ENCODE results near the gene SNRNP48. TPM values are rescaled to one million over a fixed set of nuclear protein-coding genes. Genes with fewer than 3 reads are reported as not detected.

Gene SNRNP48
- polyA plus RNA-seq, 3 donors: 5.1 to 6.0 (median 5.9) TPM

DNA sequence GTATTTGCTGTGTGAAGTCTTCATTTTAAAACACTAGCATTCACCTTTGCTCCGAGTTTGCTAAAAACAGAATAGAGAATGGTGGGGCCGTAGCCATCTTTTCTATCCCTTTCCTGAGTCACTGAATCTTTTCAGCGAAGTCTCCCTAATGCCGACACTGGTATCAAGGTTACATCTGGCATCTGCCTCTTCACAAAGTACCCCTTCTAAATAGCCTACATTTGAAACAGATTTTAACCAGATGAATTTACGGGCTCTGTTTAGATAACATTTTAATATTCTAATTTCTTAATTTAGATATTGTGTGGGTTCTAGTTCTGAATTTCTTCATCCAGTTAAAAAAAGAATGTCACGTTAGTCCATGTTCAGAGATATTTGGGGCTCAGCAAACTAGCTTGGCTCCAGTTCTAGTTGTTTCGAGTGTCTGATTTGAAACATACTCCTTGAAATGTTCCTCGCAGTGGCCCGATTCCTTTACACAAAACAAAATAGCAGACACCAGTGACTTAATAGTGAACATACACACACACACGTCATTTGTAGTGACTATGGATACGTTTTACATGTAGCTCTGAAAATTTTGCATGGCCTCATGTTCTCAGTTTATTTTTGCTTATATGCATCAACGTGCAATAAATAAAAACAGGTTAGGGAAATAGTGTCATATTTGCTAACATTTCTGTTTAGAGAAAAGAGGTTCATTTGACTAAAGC is 33.4 kb upstream of the SNRNP48 start:
- H3K36me3 ChIP-seq (replicated peaks in 1 of 2; ENCODE audit: control insufficient read depth in 1 of 2, insufficient read depth in 2 of 2, low read length in 2 of 2): no peaks in the 10 kb centered on the region
- Mint-ChIP-seq H3K4me3 (no peak overlapping the region), H3K4me1 (no peaks in the 10 kb centered on the region), H3K36me3 (no peaks in the 10 kb centered on the region), H3K27me3 (ENCODE audit: low read depth in 3 of 3) (peaks cover 27 to 48% (median 30%) of the 10 kb centered on the region in 3 donors), H3K27ac (no peak overlapping the region), H3K9me3 (no peaks in the 10 kb centered on the region)
- no peaks in the 10 kb centered on the region for H3K79me2 ChIP-seq (ENCODE audit: insufficient read depth, low read length)
- no peak for DNase-seq
- peaks cover 10 to 27% of the 10 kb centered on the region in 2 donors for H3K27me3 ChIP-seq (ENCODE audit: control insufficient read depth in 2 of 2, insufficient read depth in 2 of 2, low read length in 2 of 2)
- no peak overlapping the region for H3K9ac ChIP-seq (ENCODE audit: insufficient read depth, low read length, poor library complexity, severe bottlenecking)
- TF ChIP-seq, protein P1, sequence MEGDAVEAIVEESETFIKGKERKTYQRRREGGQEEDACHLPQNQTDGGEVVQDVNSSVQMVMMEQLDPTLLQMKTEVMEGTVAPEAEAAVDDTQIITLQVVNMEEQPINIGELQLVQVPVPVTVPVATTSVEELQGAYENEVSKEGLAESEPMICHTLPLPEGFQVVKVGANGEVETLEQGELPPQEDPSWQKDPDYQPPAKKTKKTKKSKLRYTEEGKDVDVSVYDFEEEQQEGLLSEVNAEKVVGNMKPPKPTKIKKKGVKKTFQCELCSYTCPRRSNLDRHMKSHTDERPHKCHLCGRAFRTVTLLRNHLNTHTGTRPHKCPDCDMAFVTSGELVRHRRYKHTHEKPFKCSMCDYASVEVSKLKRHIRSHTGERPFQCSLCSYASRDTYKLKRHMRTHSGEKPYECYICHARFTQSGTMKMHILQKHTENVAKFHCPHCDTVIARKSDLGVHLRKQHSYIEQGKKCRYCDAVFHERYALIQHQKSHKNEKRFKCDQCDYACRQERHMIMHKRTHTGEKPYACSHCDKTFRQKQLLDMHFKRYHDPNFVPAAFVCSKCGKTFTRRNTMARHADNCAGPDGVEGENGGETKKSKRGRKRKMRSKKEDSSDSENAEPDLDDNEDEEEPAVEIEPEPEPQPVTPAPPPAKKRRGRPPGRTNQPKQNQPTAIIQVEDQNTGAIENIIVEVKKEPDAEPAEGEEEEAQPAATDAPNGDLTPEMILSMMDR (IDR thresholded peaks at IDR 0.05): no peak
- no peaks in the 10 kb centered on the region for H3K4me1 ChIP-seq (ENCODE audit: control insufficient read depth in 1 of 2, insufficient read depth in 2 of 2, low read length in 2 of 2)
- WGBS (ENCODE audit: insufficient coverage): 93% methylated on average over 4 of the region's 12 CpGs
- no peak overlapping the region for H2AFZ ChIP-seq (ENCODE audit: insufficient read depth, low read depth, low read length, poor library complexity, severe bottlenecking)
- H3K4me3 ChIP-seq (replicated peaks in 1 of 3; ENCODE audit: low read depth in 2 of 3, low read length in 3 of 3): no peak overlapping the region
- no peaks in the 10 kb centered on the region for H3K9me3 ChIP-seq (replicated peaks in 1 of 2; ENCODE audit: control insufficient read depth in 1 of 2, insufficient read depth in 1 of 2, low read length in 2 of 2)
- no peak overlapping the region for H3K4me2 ChIP-seq (replicated peaks; ENCODE audit: extremely low read depth, low read length, poor library complexity, severe bottlenecking)
- H3K27ac ChIP-seq (ENCODE audit: low read depth in 1 of 2, low read length in 2 of 2): no peak overlapping the region
- no peaks in the 10 kb centered on the region for H4K20me1 ChIP-seq (ENCODE audit: insufficient read depth, low read length)
- intact Hi-C loops (cut with micrococcal nuclease): no loop called here

DNA sequence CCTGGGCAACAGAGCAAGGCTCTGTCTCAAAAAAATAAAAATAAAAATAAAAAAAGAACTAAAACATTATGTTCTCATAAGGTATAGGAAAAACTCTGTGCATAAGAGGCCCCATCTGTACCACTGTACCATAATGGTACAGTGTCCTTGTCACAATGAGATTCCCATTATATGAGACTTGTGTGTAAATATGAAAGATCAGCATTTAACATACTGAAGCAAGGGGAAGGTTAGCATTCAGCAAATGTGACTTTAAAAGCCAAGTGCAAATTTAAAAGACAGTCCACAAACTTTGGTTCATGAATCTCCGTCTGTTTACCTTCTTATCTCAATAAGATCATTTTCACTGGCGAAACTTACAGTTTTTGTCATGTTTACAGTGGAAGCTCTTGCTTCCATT is 32.3 kb upstream of the SNRNP48 start:
- H3K79me2 ChIP-seq (ENCODE audit: insufficient read depth, low read length): no peaks in the 10 kb centered on the region
- H4K20me1 ChIP-seq (ENCODE audit: insufficient read depth, low read length): no peaks in the 10 kb centered on the region
- H3K9me3 ChIP-seq (replicated peaks in 1 of 2; ENCODE audit: control insufficient read depth in 1 of 2, insufficient read depth in 1 of 2, low read length in 2 of 2): no peaks in the 10 kb centered on the region
- H3K27me3 ChIP-seq (ENCODE audit: control insufficient read depth in 2 of 2, insufficient read depth in 2 of 2, low read length in 2 of 2): peaks cover 7 to 22% of the 10 kb centered on the region in 2 donors
- Mint-ChIP-seq H3K9me3 (no peaks in the 10 kb centered on the region), H3K36me3 (no peaks in the 10 kb centered on the region), H3K4me3 (no peak overlapping the region), H3K27ac (no peak overlapping the region), H3K4me1 (no peaks in the 10 kb centered on the region), H3K27me3 (ENCODE audit: low read depth in 3 of 3) (peaks cover 19 to 37% (median 23%) of the 10 kb centered on the region in 3 donors)
- H2AFZ ChIP-seq (ENCODE audit: insufficient read depth, low read depth, low read length, poor library complexity, severe bottlenecking): no peak overlapping the region
- TF ChIP-seq, protein P1 (IDR thresholded peaks at IDR 0.05): no peak
- no peak overlapping the region for H3K4me2 ChIP-seq (replicated peaks; ENCODE audit: extremely low read depth, low read length, poor library complexity, severe bottlenecking)
- DNase-seq: no peak
- no CpG with 5 or more reads among the region's 2 CpGs for WGBS (ENCODE audit: insufficient coverage)
- peaks cover 0 to 3% of the 10 kb centered on the region in 2 donors for H3K4me1 ChIP-seq (ENCODE audit: control insufficient read depth in 1 of 2, insufficient read depth in 2 of 2, low read length in 2 of 2)
- H3K36me3 ChIP-seq (replicated peaks in 1 of 2; ENCODE audit: control insufficient read depth in 1 of 2, insufficient read depth in 2 of 2, low read length in 2 of 2): no peaks in the 10 kb centered on the region
- H3K27ac ChIP-seq (ENCODE audit: low read depth in 1 of 2, low read length in 2 of 2): no peak overlapping the region
- intact Hi-C loops (cut with micrococcal nuclease): no loop called here
- no peak overlapping the region for H3K9ac ChIP-seq (ENCODE audit: insufficient read depth, low read length, poor library complexity, severe bottlenecking)
- H3K4me3 ChIP-seq (replicated peaks in 1 of 3; ENCODE audit: low read depth in 2 of 3, low read length in 3 of 3): no peak overlapping the region
